GM19455 (cell line): Measurements from ENCODE around the gene PPM1D.
"Not testable (repeated sequence)": the region's sequence is repeated elsewhere in the genome, so short reads cannot be mapped to it uniquely, and the experiment has no call there.

Experiments used
- ATAC-seq: cut with Tn5 transposase; IDR thresholded peaks from one replicate; pipeline ENCODE4 v1.9.1; 2021; ENCODE audit not compliant: unreplicated experiment

The PPM1D gene

DNA sequence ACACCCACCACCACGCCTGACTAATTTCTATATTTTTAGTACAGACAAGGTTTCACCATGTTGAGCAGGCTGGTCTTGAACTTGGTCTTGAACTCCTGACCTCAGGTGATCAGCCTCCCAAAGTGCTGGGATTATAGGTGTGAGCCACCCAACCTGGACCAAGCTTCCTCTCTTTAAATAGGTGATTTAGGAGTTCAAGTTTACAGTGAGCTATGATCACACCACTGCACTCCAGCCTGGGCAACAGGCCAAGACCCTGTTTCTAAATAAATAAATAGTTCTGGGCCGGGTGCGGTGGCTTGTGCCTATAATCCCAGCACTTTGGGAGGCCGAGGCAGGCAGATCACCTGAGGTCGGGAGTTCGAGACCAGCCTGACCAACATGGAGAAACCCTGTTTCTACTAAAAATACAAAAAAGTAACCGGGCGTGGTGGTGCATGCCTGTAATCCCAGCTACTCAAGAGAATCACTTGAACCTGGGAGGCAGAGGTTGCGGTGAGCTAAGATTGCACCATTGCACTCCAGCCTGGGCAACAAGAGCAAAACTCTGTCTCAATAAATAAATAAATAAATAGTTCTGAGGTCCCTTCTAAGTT, 6.5 kb upstream of the PPM1D start:
- ATAC-seq, result not testable (repeated sequence)

DNA sequence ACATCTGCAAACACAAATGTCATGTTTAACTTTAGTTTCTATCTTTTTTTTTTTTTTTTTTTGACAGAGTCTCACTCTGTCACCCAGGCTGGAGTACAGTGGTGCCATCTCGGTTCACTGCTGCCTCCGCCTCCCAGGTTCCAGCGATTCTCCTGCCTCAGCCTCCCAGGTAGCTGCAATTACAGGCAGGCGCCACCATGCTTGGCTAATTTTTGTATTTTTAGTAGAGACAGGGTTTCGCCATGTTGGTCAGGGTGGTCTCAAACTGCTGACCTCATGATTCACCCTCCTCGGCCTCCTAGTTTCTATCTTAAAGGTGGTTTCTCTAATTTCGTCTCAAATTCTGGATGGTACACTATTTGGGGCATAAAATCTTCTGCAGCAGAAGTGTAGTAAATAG, 5.8 kb upstream of the PPM1D start:
- ATAC-seq, result not testable (repeated sequence)

DNA sequence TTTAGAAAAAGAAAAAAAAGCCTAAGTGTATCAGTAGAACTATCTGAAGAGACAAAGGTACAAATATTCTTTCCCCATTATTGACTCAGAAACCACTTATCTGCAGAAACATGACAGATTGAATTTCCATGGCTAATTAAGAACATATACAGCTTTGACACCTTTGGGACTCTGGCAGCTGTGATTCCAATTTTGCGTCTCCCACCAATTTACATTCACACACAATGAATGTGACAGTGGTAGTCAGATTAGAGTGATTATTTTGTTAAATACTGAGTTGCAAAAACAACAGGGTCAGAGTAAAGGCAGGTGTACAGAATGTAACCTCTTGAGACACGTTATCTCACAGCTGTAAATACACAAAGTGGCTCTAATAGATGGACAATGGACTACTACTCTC, 5.3 kb upstream of the PPM1D start:
- ATAC-seq, result no peak

DNA sequence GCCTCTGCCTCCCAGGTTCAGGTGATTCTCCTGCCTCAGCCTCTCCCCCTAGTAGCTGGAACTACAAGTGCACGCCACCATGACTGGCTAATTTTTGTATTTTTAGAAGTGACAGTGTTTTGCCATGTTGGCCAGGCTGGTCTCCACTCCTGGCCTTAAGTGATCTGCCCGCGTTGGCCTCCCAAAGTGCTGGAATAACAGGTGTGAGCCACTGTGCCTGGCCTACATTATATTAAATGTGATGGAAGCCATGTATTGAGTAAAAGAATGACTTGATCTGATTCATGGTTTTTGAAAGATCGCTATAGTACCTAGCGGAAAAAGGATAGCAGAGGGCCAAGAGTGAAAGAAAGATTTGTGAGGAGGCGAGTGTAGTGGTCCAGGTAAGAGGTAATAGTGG, 2.7 kb upstream of the PPM1D start:
- no peak for ATAC-seq

DNA sequence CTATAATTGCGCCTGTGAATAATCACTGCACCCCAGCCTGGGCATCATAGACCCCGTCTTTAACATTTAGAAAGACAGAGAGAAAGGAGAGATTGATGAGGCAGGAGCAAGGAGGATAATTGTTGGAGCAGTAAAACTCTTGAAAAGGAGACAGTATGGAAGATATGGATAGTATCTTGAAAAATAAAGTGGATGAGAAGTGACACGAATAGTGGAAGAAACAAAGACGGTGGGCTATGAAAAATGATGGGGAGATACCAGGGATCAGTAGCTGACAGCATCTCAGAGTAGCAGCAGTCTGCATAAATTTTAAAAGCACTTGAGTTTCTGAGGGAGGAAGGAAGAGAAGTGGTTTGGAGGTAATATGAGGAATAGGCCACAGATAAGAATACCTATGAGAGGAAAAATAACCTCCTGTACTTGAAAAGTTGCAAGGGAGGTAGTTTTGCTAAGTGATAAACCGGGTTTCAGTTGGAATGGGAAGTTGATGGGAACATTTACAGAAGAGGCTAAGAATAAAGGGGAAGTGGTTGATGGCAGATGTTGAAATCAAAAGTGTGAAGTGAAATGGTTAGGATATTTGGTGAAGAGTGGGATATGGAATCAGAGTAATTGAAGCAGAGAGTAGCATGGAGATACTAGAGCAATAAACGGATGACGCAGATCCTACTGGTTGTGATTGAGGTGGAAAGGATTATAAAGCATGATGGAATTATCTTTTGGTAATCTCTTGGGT, 1.8 kb upstream of the PPM1D start:
- ATAC-seq, result no peak

DNA sequence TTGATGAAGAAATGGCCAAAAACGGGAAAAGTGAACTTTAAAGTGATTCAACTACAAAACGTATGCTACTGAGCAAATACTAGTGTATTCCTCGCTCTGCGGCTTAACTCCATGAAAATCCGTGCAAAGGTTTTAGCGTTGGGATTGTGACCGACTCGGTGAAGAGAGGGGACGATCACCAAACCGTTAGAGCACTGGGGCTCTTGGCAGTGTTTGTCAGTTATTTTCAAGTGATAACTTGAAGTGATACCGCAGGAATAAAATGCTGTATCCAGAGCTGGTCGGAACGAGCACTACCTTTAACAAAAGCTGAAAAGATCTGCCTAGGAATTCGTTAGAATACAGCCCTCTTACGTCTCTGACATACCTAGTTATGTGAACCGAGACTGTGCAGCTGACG, 773 bp upstream of the PPM1D start:
- ATAC-seq, result no peak

DNA sequence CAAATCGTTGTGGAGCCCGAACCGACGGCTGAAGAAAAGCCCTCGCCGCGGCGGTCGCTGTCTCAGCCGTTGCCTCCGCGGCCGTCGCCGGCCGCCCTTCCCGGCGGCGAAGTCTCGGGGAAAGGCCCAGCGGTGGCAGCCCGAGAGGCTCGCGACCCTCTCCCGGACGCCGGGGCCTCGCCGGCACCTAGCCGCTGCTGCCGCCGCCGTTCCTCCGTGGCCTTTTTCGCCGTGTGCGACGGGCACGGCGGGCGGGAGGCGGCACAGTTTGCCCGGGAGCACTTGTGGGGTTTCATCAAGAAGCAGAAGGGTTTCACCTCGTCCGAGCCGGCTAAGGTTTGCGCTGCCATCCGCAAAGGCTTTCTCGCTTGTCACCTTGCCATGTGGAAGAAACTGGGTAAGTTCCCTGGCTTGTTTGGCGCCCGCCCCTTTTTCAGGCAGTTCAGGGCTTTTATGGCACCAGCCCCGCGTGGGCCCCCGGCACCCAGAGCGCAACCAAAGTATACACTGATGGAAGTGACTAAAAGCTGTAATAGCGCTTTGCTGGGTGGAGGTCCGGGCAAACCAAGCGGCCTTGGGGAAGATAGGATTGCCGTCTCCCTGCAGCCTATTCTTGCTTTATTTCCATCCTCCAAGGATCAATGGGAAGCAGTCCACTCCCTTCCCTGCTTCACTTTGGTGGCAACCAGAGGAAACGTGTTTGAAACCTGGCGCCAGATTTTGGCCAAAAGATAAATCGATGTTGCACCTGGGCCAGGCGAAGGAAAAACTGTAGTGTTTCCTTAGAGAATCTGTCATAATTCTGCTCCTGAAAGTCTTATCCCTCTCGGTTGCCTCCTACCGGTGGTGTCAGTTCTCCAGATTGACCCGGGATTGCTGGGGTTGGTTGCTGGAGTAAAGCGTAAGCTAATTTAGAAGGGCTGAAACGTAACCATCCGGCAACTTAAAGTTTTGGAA, 775 bp downstream of the PPM1D start:
- ATAC-seq, result peak; percentile 23

DNA sequence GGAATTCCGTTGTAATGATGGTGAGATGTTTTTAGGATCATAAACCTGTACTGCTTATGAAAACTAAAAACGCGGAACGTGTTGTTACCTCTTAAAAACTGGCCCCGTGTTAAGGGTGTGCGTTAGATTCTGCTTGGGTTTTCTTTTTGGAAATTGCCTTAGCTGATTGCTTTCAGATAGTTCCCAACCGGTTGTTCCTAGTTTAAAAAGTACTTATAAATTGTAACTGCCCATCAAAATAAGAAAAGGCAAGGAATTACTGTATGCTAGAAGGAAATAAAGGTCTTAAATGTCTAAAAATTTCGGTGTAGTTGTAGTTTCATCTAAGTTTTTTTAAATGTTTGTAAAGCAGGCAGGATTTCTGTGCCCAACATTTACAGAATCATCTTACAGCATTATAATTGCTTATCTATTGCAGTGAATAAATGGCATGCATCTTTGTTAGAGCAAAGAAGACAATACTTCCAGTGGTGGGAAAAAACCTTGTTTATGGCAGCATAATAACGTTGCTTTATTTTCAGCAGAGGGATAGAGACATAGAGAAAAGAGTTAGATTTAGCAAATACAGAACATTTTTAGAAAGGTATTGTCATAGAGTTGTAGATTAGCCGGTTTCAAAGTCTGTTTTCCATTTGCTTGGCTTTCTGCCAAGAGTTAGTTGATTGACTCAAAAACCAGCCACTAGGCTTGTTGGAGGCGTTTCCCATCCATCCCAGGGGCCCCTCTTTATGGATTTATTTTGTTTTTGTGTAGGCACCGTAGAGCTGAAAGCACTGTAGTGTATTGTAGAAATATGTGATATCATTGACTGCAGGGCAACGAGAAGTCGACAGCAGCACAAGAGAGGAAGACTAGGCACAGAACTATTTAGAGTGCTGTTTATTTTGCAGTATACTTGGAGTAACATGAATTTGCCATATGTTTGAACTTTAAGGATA, 1.7 kb downstream of the PPM1D start:
- no peak for ATAC-seq

DNA sequence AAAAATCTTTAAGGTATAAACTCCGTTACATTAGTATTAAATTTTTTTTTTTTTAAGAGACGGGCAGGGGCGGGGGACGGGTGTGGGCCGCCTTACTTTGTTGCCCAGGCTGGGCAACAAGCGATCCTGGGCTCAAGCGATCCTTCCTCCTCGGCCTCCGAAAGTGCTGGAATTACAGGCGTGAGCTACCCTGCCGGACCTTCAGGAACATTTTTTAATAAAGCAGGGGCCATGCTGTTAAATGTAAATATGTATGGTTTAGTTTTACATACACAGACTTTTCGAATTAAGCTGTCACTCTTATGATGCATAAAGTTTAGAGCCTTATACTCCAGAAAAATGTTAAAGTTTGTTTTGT, 2.4 kb downstream of the PPM1D start:
- no peak for ATAC-seq

DNA sequence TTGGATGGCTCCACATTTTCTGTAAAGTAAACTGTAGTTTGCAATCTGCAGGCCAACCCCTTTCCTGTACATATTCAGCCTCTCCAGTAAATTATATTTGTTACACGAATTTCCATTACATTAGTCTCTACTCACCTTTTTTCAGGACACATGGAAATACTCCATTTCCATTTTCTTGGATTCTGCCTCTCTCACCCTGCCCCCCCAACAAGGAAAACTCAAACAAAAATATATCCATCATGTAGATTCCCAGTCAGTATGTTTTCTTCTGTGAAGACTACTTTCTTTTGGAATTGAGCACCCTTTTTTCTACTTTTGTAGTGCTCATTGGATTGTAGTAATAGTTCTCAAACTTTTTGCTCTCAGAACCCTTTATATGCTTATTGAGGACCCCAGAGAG, 2.9 kb downstream of the PPM1D start:
- no peak for ATAC-seq

DNA sequence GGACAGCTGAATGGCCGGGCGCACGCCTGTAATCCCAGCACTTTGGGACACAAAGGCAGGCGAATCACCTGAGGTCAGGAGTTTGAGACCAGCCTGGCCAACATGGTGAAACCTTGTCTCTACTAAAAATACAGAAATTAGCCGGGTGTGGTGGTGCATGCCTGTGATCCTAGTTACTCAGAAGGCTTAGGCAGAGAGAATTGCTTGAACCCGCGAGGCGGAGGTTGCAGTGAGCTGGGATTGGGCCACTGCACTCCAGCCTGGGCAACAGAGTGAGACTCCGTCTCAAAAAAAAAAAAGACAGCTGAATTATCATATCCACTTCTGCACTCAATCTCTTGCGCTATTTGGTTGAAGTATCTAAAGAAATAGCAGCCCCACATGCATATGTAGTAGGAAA, 3.5 kb downstream of the PPM1D start:
- not testable (repeated sequence) for ATAC-seq

DNA sequence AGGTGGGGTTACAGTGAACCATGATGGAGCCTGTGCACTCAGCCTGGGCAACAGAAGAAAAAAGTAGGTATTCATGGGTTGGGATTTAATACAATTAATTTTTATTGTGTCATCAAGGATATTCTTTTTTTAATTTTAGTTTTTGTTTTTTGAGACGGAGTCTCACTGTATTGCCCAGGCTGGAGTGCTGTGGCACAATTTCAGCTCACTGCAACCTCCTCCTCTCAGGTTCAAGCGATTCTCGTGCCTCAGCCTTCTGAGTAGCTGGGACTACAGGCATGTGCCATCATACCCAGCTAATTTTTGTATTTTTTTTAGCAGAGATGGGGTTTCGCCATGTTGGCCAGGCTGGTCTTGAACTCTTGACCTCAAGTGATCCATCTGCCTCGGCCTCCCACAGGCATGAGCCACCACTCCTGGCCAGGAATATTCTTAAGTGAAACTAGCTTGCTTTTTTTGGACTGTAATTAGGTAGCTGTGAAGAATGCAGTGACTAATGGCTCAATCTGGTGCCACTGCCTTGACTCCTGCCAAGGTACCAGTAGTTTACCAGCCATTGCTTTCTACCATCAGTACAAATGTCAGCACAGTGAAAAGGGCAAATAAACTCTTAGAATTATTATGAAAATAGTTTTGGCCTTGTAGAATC, 4.8 kb downstream of the PPM1D start:
- ATAC-seq, result no peak

DNA sequence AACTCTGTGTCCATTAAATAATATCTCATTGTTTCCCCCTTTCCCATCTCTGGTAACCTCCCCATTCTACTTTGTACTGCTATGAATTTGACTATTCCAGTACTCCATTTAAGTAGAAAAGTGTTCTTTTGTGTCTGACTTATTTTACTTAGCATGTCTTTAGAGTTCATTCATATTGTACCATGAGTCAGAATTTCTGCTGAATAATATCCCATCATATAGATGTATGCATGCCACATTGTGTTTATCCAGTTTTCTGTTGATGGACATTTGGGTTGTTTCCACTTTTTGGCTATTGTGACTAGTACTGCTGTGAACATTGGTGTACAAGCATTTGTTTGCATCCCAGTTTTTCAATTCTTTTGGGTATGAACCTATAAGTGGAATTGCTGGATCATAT, 6.0 kb downstream of the PPM1D start:
- no peak for ATAC-seq

DNA sequence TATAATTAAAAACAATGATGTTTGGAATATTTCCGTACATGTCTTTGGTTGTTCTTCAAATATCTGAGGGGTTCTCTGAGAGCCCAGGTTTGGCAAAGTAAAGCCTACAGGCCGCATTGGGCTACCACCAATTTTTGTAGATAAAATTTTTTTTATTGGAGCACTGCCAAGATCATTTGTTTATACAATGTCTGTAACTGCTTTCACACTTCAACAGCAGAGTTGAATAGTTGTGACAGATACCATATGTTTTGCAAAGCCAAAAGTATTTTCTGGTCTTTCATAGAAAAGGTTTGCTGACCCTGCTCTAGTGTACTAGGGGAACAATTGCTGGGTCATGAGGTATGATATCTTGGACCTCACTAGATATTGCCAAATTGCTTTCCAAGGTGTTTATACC, 10.5 kb downstream of the PPM1D start:
- ATAC-seq, result no peak

DNA sequence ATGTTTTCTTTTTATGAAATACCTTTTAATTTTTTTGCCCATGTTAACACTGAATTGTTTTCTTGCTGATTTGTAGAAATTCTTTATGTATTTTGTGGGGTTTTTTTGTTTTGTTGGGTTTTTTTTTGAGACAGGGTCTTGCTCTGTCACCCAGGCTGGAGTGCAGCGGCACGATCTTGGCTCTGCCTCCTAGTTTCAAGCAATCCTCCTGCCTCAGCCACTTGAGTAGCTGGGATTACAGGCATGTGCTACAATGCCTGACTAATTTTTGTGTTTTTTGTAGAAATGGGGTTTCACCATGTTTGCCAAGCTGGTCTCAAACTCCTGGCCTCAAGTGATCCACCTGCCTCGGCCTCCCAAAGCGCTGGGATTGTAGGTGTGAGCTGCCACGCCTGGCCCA, 11.3 kb downstream of the PPM1D start:
- not testable (repeated sequence) for ATAC-seq

DNA sequence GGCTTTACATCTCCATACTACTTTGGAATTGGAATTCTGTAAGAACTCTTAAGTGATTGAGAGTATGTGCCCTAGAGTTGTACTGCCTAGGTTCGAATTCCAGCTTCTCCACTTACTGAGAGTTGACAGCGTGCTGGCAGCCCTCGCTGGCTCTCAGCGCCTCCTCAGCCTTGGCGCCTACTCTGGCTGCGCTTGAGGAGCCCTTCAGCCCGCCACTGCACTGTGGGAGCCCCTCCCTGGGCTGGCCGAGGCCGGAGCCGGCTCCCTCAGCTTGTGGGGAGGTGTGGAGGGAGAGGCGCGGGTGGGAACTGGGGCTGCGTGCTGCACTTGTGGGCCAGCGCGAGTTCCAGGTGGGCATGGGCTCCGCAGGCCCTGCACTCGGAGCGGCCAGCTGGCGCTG, 13.3 kb downstream of the PPM1D start:
- no peak for ATAC-seq

DNA sequence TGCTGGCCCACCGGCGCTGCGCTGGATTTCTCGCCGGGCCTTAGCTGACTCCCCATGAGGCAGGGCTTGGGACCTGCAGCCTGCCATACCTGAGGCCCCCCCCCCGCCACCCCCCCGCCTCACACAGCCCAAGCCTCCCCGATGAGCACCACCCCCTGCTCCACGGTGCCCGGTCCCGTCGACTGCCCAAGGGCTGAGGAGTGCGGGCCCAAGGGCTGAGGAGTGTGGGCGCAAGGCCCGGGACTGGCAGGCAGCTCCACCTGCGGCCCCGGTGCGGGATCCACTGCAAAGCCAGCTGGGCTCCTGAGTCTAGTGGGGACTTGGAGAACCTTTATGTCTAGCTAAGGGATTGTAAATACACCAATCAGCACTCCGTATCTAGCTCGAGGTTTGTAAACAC, 13.8 kb downstream of the PPM1D start:
- not testable (repeated sequence) for ATAC-seq

DNA sequence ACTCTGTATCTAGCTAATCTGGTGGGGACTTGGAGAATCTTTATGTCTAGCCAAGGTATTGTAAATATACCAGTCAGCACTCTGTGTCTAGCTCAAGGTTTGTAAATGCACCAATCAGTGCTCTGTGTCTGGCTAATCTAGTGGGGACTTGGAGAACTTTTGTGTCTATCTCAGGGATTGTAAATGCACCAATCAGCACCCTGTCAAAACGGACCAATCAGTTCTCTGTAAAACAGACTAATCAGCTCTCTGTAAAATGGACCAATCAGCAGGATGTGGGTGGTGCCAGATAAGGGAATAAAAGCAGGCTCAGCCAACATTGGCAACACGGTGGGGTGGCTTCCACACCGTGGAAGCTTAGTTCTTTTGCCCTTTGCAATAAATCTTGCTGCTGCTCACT, 14.3 kb downstream of the PPM1D start:
- ATAC-seq, result not testable (repeated sequence)

DNA sequence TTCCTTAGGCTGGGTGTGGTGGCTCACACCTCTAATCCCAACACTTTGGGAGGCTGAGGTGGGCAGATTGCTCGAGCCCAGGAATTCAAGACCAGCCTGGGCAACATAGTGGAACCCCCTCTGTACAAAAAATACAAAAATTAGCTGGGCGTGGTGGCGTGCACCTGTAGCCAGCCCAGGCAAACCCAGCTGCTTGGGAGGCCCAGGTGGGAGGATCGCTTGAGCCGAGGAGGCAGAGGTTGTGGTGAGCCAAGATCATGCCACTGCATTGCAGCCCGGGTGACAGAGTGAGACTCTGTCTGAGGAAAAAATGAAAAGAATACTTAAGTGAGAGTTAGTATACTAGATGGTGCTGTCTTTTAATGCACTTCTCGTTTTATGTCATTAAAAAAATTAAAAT, 15.1 kb downstream of the PPM1D start:
- ATAC-seq, result no peak

DNA sequence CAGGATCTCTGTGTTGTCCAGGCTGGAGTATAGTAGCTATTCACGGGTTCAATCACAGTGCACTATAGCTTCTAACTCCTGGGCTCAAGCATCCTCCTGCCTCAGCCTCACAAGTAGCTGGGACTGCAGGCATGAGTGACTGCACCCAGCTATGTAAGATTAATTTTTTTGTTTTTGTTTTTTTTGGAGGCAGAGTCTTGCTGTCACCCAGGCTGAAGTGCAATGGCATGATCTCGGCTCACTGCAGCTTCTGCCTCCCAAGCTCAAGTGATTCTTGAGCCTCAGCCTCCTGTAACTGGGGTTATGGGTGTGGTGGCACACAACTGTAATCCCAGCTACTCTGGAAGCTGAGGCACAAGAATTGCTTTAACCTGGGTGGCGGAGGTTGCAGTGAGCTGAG, 15.8 kb downstream of the PPM1D start:
- ATAC-seq, result no peak
